GM19324 (cell line): ENCODE results near the gene SEMA6A.
"Not testable (repeated sequence)": the region's sequence is repeated elsewhere in the genome, so short reads cannot be mapped to it uniquely, and the experiment has no call there.

Experiments
- ATAC-seq: cut with Tn5 transposase; IDR thresholded peaks from one replicate; pipeline ENCODE4 v1.9.1; 2021; ENCODE audit warnings: mild to moderate bottlenecking, moderate library complexity; ENCODE audit not compliant: unreplicated experiment, low FRiP score

SEMA6A gene

GRCh38 chr5:116527582-116527981 is 47.0 kb downstream of the SEMA6A start:
- ATAC-seq: no peak

GRCh38 chr5:116525674-116526073 is 48.9 kb downstream of the SEMA6A start:
- ATAC-seq: no peak

GRCh38 chr5:116524966-116525365 is 49.7 kb downstream of the SEMA6A start:
- ATAC-seq: no peak

GRCh38 chr5:116524051-116524904 is 50.3 kb downstream of the SEMA6A start:
- no peak for ATAC-seq

- not testable (repeated sequence) for ATAC-seq
Measured at GRCh38 chr5:116523182-116523581, 51.4 kb downstream of the SEMA6A start.

- ATAC-seq: no peak
Measured at GRCh38 chr5:116522356-116523136, 52.1 kb downstream of the SEMA6A start.

- peak; percentile 37 for ATAC-seq
Measured at GRCh38 chr5:116521173-116521872, 53.3 kb downstream of the SEMA6A start.

GRCh38 chr5:116520771-116521170 is 53.9 kb downstream of the SEMA6A start:
- ATAC-seq: no peak

GRCh38 chr5:116518423-116518822 is 56.2 kb downstream of the SEMA6A start:
- ATAC-seq: no peak

GRCh38 chr5:116517488-116517887 is 57.1 kb downstream of the SEMA6A start:
- no peak for ATAC-seq

- no peak for ATAC-seq
Measured at GRCh38 chr5:116516021-116516420, 58.6 kb downstream of the SEMA6A start.

- ATAC-seq: no peak
Measured at GRCh38 chr5:116514421-116514970, 60.1 kb downstream of the SEMA6A start.

GRCh38 chr5:116510517-116510916 is 64.1 kb downstream of the SEMA6A start:
- ATAC-seq: no peak

- ATAC-seq: no peak
Measured at GRCh38 chr5:116509483-116510244, 65.0 kb downstream of the SEMA6A start.

GRCh38 chr5:116508835-116509234 is 65.8 kb downstream of the SEMA6A start:
- no peak for ATAC-seq

- no peak for ATAC-seq
Measured at GRCh38 chr5:116507941-116508655, 66.5 kb downstream of the SEMA6A start.

- ATAC-seq: no peak
Measured at GRCh38 chr5:116507051-116507537, 67.5 kb downstream of the SEMA6A start.

GRCh38 chr5:116506488-116506887 is 68.1 kb downstream of the SEMA6A start:
- ATAC-seq: no peak

GRCh38 chr5:116504593-116505166 is 69.9 kb downstream of the SEMA6A start:
- ATAC-seq: no peak
